ENCODE results near the gene GRM3. TPM values are rescaled to one million over a fixed set of nuclear protein-coding genes. Genes with fewer than 3 reads are reported as not detected.

GRM3 gene
- total RNA-seq, 2 experiments from 2014 or later, result not detected

- Histone ChIP-seq H3K4me3 (ENCODE audit: low read length) (no peak overlapping the region), H3K36me3 (ENCODE audit: insufficient read depth, low read length) (no peaks in the 10 kb centered on the region), H3K27me3 (ENCODE audit: control insufficient read depth in 1 of 2, insufficient read depth in 2 of 2, low read length in 2 of 2) (no peaks in the 10 kb centered on the region), H3K4me1 (ENCODE audit: insufficient read depth, low read length) (no peaks in the 10 kb centered on the region), H3K9me3 (ENCODE audit: control insufficient read depth in 1 of 2, insufficient read depth in 1 of 2, low read length in 2 of 2) (no peaks in the 10 kb centered on the region), H3K27ac (ENCODE audit: low read depth in 1 of 2, low read length in 2 of 2) (no peak overlapping the region)
- no peak for ATAC-seq (ENCODE audit: poor library complexity)
- H3K27me3 Mint-ChIP-seq, result no peaks in the 10 kb centered on the region
- intact Hi-C loops (cut with DNase I, micrococcal nuclease), result no loop called here
- ChIA-PET CTCF (interaction anchor here (0.5 kb wide), 1 partner anchor 10 kb away, joined by 3 read pairs; no protein-coding TSS in a partner anchor), POLR2A (no interaction called here)
- TF ChIP-seq, protein P1, sequence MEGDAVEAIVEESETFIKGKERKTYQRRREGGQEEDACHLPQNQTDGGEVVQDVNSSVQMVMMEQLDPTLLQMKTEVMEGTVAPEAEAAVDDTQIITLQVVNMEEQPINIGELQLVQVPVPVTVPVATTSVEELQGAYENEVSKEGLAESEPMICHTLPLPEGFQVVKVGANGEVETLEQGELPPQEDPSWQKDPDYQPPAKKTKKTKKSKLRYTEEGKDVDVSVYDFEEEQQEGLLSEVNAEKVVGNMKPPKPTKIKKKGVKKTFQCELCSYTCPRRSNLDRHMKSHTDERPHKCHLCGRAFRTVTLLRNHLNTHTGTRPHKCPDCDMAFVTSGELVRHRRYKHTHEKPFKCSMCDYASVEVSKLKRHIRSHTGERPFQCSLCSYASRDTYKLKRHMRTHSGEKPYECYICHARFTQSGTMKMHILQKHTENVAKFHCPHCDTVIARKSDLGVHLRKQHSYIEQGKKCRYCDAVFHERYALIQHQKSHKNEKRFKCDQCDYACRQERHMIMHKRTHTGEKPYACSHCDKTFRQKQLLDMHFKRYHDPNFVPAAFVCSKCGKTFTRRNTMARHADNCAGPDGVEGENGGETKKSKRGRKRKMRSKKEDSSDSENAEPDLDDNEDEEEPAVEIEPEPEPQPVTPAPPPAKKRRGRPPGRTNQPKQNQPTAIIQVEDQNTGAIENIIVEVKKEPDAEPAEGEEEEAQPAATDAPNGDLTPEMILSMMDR (IDR thresholded peaks at IDR 0.05), result no peak
- H3K27ac Mint-ChIP-seq, result no peak overlapping the region
- H3K9me3 Mint-ChIP-seq, result no peaks in the 10 kb centered on the region
- no peak for DNase-seq
- no peaks in the 10 kb centered on the region for H3K4me1 Mint-ChIP-seq (ENCODE audit: low read depth)
- no peak overlapping the region for H3K4me3 Mint-ChIP-seq
- no peaks in the 10 kb centered on the region for H3K36me3 Mint-ChIP-seq (ENCODE audit: low read depth)
Observed at GRCh38 chr7:86665669-86666068, 22.0 kb downstream of the GRM3 start.

DNA sequence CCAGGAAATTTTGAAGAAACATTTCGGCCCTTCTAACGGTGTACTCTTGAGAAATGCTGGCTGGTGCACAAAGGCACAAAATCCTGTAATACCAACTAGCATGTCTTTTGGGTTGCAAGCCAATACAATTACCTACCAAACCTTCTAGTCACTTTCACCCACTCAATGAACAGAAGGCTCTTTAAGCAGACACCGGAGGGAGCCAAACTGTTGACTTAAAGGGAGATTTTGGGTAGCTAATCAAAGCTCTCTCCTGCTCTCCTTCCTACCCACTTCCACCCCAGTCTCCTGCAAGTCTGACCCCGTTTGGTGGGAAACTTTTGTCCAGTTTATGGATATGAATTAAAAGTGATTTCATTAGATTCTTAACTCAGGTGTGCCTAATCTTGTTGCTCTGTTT is 24.0 kb downstream of the GRM3 start:
- intact Hi-C loops (cut with DNase I, micrococcal nuclease), result no loop called here
- Mint-ChIP-seq H3K27ac (no peak overlapping the region), H3K27me3 (no peaks in the 10 kb centered on the region), H3K4me3 (no peak overlapping the region), H3K36me3 (ENCODE audit: low read depth) (no peaks in the 10 kb centered on the region), H3K4me1 (ENCODE audit: low read depth) (no peaks in the 10 kb centered on the region), H3K9me3 (no peaks in the 10 kb centered on the region)
- Histone ChIP-seq H3K4me3 (ENCODE audit: low read length) (no peak overlapping the region), H3K27me3 (ENCODE audit: control insufficient read depth in 1 of 2, insufficient read depth in 2 of 2, low read length in 2 of 2) (no peaks in the 10 kb centered on the region), H3K36me3 (ENCODE audit: insufficient read depth, low read length) (no peaks in the 10 kb centered on the region), H3K27ac (ENCODE audit: low read depth in 1 of 2, low read length in 2 of 2) (no peak overlapping the region), H3K4me1 (ENCODE audit: insufficient read depth, low read length) (no peaks in the 10 kb centered on the region), H3K9me3 (ENCODE audit: control insufficient read depth in 1 of 2, insufficient read depth in 1 of 2, low read length in 2 of 2) (no peaks in the 10 kb centered on the region)
- TF ChIP-seq, protein P1 (IDR thresholded peaks at IDR 0.05), result no peak
- CTCF ChIA-PET, result no interaction called here
- DNase-seq (no peak), ATAC-seq (ENCODE audit: poor library complexity) (no peak)
- POLR2A ChIA-PET, result no interaction called here

DNA sequence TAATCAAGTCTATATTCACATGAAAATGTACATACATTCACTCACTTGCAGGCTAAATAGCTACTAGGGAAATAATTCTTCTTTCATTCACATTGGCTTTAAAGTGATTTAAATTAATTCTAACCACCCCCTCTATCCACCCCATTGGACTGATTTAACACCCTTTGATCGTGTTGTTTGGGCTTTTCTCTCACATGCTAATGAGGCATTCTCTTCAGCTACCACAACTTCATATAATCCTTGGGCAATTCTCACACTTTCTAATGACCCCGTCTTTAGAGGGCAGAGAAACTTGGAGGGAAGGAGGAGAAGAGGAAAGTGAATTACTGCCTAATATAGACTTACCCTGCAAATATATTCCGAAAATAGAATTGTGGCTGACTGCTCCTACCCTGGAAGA is 24.6 kb downstream of the GRM3 start:
- H3K4me1 Mint-ChIP-seq (ENCODE audit: low read depth), result no peaks in the 10 kb centered on the region
- no peaks in the 10 kb centered on the region for H3K36me3 Mint-ChIP-seq (ENCODE audit: low read depth)
- CTCF ChIA-PET, result no interaction called here
- POLR2A ChIA-PET, result no interaction called here
- ATAC-seq (ENCODE audit: poor library complexity) (no peak), DNase-seq (no peak)
- Histone ChIP-seq H3K36me3 (ENCODE audit: insufficient read depth, low read length) (no peaks in the 10 kb centered on the region), H3K9me3 (ENCODE audit: control insufficient read depth in 1 of 2, insufficient read depth in 1 of 2, low read length in 2 of 2) (no peaks in the 10 kb centered on the region), H3K4me3 (ENCODE audit: low read length) (no peak overlapping the region), H3K27ac (ENCODE audit: low read depth in 1 of 2, low read length in 2 of 2) (no peak overlapping the region), H3K27me3 (ENCODE audit: control insufficient read depth in 1 of 2, insufficient read depth in 2 of 2, low read length in 2 of 2) (no peaks in the 10 kb centered on the region), H3K4me1 (ENCODE audit: insufficient read depth, low read length) (no peaks in the 10 kb centered on the region)
- H3K27me3 Mint-ChIP-seq, result no peaks in the 10 kb centered on the region
- no peaks in the 10 kb centered on the region for H3K9me3 Mint-ChIP-seq
- H3K27ac Mint-ChIP-seq, result no peak overlapping the region
- TF ChIP-seq, protein P1 (IDR thresholded peaks at IDR 0.05), result no peak
- H3K4me3 Mint-ChIP-seq, result no peak overlapping the region
- intact Hi-C loops (cut with DNase I, micrococcal nuclease), result no loop called here

Measured in CD4-positive, alpha-beta T cell (primary cell).